ENCODE measurements around the gene CDH24. TPM values are rescaled to one million over a fixed set of nuclear protein-coding genes. Genes with fewer than 3 reads are reported as not detected.

The CDH24 gene
- total and polyA plus RNA-seq, 9 of the 15 experiments (the other 6 are each of a cell fraction or from before 2014, with no cell fraction given): 0.04 to 16.2 (median 4.9) TPM

DNA sequence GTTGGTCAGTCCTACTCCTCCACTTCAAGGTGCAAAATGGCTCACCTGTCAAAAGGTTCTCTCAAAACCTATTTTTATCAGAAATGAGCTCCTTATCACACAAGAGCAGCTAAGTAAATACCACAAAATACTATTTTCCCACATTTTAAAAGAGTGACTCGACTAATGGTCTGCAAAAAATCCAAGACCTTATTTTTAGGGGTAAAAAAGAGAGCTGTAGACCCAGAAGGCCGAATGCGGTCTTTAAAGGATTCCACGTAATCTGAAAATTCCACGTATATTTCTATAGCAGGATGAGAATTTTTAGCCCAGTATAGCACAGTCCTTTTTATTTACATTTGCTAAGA lies 51.2 kb downstream of the CDH24 start:
- ChIA-PET POLR2A (interaction anchor here (0.6 to 4.0 kb wide), 25 partner anchors 10 to 430 kb away, joined by 3 to 81 read pairs (median 6); partner anchors contain the start of genes ACIN1, C14orf119, CDH24 and PRMT5), CTCF (ENCODE audit: low intra/inter-chr PET ratio) (interaction anchor here (1.5 kb wide), 1 partner anchor 50 kb away, joined by 3 read pairs; no protein-coding TSS in a partner anchor)
- no TSS peak for BruUV-seq (replicated peaks)
- Histone ChIP-seq H3K4me2 (ENCODE audit: insufficient read depth, low read length) (peak overlapping the region; percentile 84), H4K20me1 (replicated peaks; ENCODE audit: control insufficient read depth, insufficient read depth, low read length) (no peaks in the 10 kb centered on the region), H3K9me1 (ENCODE audit: control insufficient read depth, insufficient read depth, low read length) (no peaks in the 10 kb centered on the region), H3K4me3 (peak overlapping the region; percentile 43), H3K9me3 (replicated peaks; ENCODE audit: control insufficient read depth, insufficient read depth, low read depth, low read length) (no peaks in the 10 kb centered on the region), H3K9ac (ENCODE audit: insufficient read depth in 1 of 2, low read depth in 2 of 2, low read length in 2 of 2) (peak overlapping the region; percentile 92 to 99; a peak in 3 of 4 replicates), H3K36me3 (ENCODE audit: control insufficient read depth, insufficient read depth, low read length) (no peaks in the 10 kb centered on the region), H3K27me3 (ENCODE audit: control insufficient read depth in 2 of 2, insufficient read depth in 2 of 2, low read length in 2 of 2) (no peaks in the 10 kb centered on the region), H3K79me2 (ENCODE audit: control insufficient read depth, insufficient read depth, low read length) (peaks cover 43% of the 10 kb centered on the region), H3K4me1 (replicated peaks in 1 of 2; ENCODE audit: control insufficient read depth in 2 of 2, insufficient read depth in 2 of 2, low read length in 2 of 2) (peaks cover 18 to 29% of the 10 kb centered on the region in 2 experiments), H3K27ac (ENCODE audit: extremely low read depth, low read depth, low read length) (peak overlapping the region; percentile 97), H2AFZ (ENCODE audit: low read depth, low read length) (peak overlapping the region; percentile 82)
- intact Hi-C loops (cut with micrococcal nuclease) (no loop called here), in situ Hi-C loops (cut with MboI) (no loop called here)
- 6% methylated on average over 5 of the region's 5 CpGs for WGBS (ENCODE audit: insufficient coverage, low coverage, missing lambda C conversion rate)
- peak in 1 of 4 experiments; percentile 55 for DNase-seq (ENCODE audit: extremely low read depth in 1 of 4, low spot score in 3 of 4)
- no peak for FAIRE-seq
- TF ChIP-seq ZBTB7A (IDR thresholded peaks at IDR 0.05; ENCODE audit: borderline replicate concordance, control insufficient read depth, low read depth, low read length) (no peak), ZNF766 (CRISPR knock-in tag; conservative IDR thresholded peaks at IDR 0.05) (0 out of 2 replicates have a peak, but pooled peaks have one; percentile 14), JUND (IDR thresholded peaks at IDR 0.05; ENCODE audit: borderline replicate concordance, low read depth, low read length) (no peak), JUND (tag; IDR thresholded peaks at IDR 0.05; ENCODE audit: borderline replicate concordance, low read depth, low read length) (peak; percentile 45; the same call in 1 of the 3 replicates), DMBX1 (CRISPR knock-in tag; IDR thresholded peaks at IDR 0.05; ENCODE audit: borderline replicate concordance) (no peak), POLR3A (IDR thresholded peaks at IDR 0.05; ENCODE audit: borderline replicate concordance, extremely low read depth, insufficient read depth, insufficient read length) (no peak), EP400 (IDR thresholded peaks at IDR 0.05) (no peak), DPF2 (IDR thresholded peaks at IDR 0.05) (peak; percentile 39; the same call in 1 of the 2 replicates), MTA2 (IDR thresholded peaks at IDR 0.05; ENCODE audit: low read depth) (0 out of 2 replicates have a peak, but pooled peaks have one; percentile 32), STAT5A (IDR thresholded peaks at IDR 0.05; ENCODE audit: borderline replicate concordance, low read length) (peak; percentile 45; the same call in 1 of the 2 replicates), NBN (IDR thresholded peaks at IDR 0.05; ENCODE audit: low read depth) (no peak), ZNF79 (CRISPR knock-in tag; IDR thresholded peaks at IDR 0.05; ENCODE audit: low read depth) (no peak), FOXA3 (CRISPR knock-in tag; conservative IDR thresholded peaks at IDR 0.05 in 1 of 2, IDR thresholded peaks at IDR 0.05 in 1 of 2) (peak; percentile 97 to 99), KAT8 (IDR thresholded peaks at IDR 0.05; ENCODE audit: low read depth) (0 out of 2 replicates have a peak, but pooled peaks have one; percentile 22), KDM2B (CRISPR knock-in tag; IDR thresholded peaks at IDR 0.05) (no peak), TCF3 (CRISPR knock-in tag; IDR thresholded peaks at IDR 0.05) (peak; percentile 69), ARID1B (IDR thresholded peaks at IDR 0.05) (peak; percentile 75), SMARCA4 (IDR thresholded peaks at IDR 0.05) (0 out of 2 replicates have a peak, but pooled peaks have one; percentile 50), TEAD4 (IDR thresholded peaks at IDR 0.05; ENCODE audit: low read length) (peak; percentile 82), TEAD4 (CRISPR knock-in tag; IDR thresholded peaks at IDR 0.05; ENCODE audit: borderline replicate concordance) (no peak), TAL1 (IDR thresholded peaks at IDR 0.05) (peak; percentile 42), ZEB2 (IDR thresholded peaks at IDR 0.05) (peak; percentile 90), CBFA2T3 (IDR thresholded peaks at IDR 0.05) (peak; percentile 69), BRD4 (IDR thresholded peaks at IDR 0.05) (0 out of 2 replicates have a peak, but pooled peaks have one; percentile 17), FOXA1 (IDR thresholded peaks at IDR 0.05; ENCODE audit: borderline replicate concordance) (peak; percentile 29; the same call in 1 of the 2 replicates), MEIS2 (IDR thresholded peaks at IDR 0.05; ENCODE audit: partially characterized antibody) (peak; percentile 39)
- TF ChIP-seq, protein P1, sequence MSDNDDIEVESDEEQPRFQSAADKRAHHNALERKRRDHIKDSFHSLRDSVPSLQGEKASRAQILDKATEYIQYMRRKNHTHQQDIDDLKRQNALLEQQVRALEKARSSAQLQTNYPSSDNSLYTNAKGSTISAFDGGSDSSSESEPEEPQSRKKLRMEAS (CRISPR knock-in tag; IDR thresholded peaks at IDR 0.05): no peak
- no peak for ATAC-seq
